NCI-H2081 treated with DMSO at 0.1 percent for 48 hours (cell line): ENCODE measurements around the gene BCL11B.

Experiments
- DNase-seq: peaks from one replicate; lab custom pipeline; 2025; lab: John Stamatoyannopoulos, UW

The BCL11B gene

DNA sequence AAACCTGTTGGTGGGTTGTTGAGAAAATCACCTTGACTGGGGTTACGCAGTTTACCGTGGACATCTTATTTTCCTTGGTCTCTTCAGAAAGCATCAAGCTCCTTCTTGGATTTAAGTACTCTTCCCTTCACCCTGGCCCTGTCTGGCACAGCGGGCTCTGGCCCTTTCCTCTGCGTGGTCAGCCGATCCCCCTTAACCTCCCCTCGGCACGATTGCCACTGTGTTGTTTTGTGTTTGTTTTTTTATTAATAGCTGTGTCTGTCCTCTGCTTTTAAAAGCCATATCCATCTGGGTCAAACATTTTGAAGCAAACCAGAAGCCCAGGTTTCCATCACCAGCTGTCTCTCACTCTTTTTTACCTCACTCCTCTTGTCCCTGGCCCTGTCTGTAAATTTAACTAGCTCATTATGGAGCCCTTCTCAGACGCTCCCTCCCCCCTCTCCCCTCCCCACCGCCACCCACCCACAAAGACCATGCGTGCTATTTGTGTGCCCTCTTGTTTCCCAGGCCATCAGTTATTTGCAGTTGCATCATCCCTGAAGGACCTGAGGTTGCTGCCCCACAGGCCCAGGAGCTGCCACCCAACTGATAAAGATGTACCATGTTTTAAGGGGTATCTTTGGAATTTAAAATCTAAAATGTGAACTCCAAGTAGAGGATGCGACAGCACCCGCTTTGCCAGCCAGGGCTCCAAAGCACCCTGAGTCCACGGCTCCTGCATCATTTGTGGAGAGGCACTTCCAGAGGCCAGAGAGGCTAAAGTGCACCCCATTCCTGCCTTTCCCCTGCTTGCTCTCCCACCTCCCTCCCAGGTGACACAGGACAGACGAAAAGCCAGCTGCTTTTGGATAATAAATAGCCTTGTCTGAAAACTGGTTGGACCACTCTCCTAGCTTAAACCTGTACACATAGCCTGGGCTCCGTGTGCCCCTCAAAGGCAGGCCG lies 3.9 kb downstream of the BCL11B start:
- no peak for DNase-seq

- DNase-seq: no peak
Measured at GRCh38 chr14:99267381-99267780, 4.6 kb downstream of the BCL11B start.

DNA sequence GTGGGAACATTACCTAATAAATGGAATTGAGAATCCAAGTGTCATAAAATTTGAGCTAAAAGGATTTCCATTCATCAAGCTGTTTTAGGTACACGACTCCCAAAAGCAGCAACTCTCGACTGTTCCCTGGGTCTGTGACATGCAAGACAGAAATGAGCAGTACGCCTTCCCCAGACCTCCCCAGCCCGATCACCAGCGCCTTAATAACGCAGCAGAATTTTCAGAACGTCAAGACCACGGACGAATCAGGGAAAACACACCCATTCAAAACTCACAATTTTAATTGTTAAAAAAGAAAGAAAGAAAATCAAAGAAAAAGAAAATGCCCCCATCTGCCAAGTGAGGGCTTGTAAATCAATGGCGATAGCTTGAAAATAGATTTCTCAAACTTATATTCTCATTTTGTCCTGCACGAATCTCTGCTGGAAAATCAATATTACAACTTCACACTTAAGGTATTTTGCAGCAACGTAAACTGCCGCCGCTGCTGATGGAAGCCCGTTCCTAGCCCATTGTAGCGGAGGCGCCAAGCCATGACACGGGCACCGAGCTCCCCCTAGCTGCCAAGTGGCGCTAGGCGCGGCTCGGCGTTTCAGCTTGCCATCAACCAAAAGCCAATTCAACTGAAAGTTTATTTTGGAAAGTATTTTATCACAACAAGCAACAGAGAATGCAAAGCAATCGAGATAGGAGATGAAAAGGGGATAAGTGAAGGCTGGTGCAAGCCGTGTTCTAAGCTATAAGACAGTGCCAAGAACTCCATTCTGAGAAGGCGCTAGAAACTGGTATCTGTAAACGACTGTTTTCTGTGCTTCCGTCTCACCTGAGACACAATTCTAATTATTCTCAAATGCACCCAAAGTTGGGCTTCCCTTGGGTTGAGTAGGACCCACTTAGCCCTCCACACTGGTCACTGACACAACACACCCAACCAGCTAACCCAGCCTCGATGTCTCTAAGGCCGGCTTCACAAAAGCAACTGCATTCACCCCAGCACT lies 5.5 kb downstream of the BCL11B start:
- DNase-seq: no peak

GRCh38 chr14:99265571-99265970 lies 6.4 kb downstream of the BCL11B start:
- DNase-seq: no peak

DNA sequence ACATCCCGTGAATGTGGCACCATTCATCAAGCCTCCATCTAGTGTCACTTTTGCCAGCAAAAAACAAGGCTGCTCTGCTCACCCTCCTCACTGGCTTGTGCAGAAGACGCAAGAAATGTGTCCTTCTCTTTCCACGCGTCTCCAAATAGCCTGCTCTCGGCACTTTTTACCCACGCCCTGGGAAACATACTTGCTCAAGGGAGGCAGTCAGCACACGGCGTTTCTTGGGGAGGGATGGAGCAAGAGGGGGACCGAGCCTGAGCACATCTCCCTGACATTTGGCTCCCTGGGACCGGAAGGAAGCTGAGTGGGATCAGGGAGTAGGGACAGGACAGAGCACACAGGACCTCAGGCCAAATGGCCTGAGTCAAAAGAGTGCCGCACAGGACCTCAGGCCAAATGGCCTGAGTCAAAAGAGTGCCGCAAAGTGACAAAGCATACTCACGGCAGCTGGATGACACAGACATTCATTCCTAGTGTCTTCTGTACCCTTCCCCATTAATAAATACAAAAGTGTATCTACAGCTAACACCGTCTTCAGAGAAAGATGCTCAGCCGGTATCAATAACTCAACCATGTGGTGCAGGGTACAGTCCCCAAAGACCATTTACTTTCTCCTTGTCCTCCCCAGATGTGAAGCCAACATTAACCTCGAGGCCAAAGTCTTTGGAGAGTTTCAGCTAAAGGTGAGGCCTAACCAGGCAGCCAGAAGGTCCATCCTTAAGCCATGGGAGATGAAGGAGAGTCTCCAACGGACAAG lies 7.1 kb downstream of the BCL11B start:
- no peak for DNase-seq

DNA sequence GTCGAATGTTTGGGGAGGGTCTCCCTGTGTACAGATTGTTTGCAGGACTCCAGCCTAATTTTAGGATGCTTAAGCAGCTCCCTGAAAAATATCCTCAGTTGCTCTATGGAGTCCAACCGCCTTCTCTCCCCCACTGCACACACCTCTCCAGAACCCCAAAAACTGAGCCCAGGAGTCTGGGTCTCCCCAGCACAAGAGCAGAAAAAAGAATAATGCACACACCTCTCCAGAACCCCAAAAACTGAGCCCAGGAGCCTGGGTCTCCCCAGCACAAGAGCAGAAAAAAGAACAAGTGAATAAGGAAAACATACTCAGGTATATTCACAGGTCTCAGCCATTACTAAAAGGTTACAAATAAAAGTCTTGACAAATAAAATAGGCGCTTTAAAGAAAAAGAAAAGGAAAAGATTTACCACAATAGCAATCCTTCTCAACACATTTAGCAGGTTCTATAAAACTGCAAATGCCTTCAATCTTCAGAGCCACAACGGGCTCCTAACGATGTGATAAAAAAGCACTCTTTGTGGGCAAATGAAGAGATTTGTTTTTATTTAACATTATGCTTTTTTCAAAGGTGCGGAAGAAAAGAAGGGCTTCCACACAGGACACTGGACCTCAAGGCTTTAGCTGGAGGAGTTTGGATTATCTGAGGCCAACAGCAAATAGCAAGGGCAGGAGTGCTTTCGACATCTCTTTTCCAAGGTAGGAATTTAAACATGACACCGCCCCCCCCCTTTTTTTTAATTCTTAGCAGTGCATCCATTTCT lies 8.2 kb downstream of the BCL11B start:
- no peak for DNase-seq

DNA sequence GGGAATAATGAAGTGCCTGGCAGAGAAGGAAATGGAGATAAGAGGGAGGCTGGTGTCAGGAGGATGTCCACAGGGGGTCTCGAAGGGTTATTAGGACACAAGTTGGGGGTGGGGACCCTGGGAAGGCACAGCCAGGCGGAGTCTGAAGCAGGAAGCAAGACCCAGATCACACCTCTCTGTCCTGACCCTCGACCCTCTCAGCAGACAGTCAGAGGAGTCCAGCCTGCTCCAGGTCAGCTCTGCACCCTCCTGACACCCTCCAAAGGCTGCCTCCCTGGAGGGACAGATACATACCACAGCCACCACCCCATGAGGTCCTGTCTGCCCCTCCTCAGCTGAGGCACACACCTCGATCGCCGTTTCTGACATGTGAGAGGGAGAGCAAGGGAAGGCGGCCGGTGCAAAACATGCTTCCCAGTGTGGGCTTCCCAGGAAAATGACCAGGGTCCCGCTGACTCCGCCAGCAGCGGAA lies 9.0 kb downstream of the BCL11B start:
- no peak for DNase-seq

GRCh38 chr14:99261912-99262787 lies 9.8 kb downstream of the BCL11B start:
- no peak for DNase-seq

DNA sequence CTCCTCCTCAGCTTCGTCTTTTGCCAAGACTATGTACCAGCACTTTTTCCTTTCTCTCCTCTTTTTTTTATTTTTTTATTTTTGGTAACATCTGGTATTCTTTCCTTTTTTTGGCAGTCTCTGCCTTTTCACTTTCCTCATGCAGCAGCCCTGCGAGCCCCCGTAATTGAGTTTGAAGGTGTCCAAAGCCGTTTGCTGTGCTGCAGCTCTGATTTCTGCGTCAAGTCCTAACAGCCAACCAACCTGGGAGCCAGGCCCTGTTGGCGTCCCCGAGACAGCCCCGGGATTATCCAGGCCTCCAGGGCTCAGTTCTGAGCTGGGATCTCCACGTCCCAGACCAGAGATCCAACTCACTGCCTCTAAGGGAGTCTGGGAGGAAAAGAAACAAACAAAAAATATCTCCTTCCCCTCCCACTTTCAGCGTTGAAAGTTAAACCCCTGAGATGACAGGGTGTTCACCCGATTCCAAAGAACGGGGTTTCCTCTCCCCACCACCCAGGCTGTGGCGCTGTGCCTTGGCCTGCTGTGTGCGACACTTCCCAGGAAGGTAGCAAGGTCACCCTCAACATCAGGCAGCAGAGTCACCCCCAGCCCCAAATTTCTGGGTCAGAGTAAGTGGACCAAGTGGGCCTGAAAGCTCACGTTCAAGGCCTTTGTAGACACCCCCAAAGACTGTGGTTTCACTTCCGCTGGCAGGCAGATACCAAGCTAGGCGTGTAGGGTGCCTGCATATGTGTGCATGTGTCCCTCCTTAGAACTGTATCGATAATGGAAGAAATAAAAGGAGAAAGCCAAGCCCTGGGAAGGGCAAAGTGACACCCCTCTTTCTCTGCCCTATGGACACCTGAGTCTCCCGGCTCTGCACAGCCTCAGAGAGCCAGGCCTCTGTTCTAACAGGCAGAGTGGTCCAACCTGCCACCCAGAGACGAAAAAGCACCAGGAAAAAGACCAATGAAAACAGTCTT lies 11.1 kb downstream of the BCL11B start:
- DNase-seq: no peak

DNA sequence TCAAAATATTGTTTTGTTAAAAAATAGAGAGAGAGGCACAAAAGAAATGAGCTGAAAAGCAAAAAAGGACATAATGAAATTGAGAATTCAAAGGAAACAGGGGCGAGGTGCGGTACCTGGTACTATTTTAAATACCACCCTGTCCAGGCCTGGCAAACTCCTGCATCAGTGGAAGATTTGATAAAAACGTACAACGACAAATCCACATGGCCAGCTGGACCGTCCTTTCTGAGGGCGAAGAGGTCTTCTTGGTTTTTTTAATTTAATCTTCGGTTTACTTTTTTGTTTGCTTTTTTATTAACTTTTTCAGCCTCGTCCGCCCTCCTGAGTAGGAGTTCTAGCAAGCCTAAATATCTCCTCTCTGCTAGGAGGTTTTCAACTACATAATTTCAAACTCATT lies 11.9 kb downstream of the BCL11B start:
- DNase-seq: no peak

- no peak for DNase-seq
Measured at GRCh38 chr14:99258876-99259726, 12.9 kb downstream of the BCL11B start.

GRCh38 chr14:99258341-99258861 lies 13.6 kb downstream of the BCL11B start:
- no peak for DNase-seq

DNA sequence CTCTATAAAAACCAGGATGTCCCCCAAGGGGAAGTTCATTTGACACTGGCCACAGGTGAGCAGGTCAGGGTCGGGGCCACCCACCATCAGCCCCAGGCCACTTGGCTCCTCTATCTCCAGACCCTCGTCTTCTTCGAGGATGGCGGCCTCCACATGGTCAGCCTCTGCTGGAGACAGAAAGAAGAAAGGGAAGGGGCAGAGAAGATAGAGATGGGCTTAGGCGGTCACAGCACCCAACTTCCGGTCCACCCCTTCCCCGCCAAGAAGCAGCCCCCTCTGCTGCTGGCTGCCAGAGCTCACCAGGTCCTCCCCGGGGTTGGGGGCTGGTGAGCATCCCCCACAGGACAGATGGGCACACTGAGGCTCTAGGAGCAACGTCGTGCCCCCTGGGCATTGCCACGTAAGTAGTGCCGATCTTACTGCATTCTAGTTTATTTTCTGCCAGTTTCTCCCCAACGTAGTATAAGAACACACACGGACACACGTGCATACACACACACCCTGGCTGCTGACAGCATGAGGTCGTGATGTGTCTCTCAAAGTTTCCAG lies 14.2 kb downstream of the BCL11B start:
- no peak for DNase-seq

- no peak for DNase-seq
Measured at GRCh38 chr14:99257122-99257672, 14.8 kb downstream of the BCL11B start.

DNA sequence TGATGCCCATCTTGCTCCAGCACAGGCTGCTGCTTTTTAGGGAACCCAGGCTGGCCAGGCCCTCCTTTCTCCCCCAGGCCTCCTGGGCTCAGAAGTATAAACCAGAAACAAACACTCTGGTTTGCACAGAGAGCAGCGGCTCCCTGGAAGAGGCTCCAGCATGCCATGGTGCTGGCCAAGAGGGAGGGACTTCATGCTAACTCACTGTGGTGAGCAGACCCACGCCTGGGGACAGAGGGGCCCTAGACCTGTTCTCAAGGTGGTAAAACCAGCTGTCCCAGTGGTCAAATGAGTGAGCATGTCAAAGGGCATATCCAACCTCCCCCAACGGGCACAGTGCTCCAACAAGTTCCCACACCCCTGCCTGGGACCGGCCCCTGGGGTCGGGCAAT lies 15.5 kb downstream of the BCL11B start:
- no peak for DNase-seq

DNA sequence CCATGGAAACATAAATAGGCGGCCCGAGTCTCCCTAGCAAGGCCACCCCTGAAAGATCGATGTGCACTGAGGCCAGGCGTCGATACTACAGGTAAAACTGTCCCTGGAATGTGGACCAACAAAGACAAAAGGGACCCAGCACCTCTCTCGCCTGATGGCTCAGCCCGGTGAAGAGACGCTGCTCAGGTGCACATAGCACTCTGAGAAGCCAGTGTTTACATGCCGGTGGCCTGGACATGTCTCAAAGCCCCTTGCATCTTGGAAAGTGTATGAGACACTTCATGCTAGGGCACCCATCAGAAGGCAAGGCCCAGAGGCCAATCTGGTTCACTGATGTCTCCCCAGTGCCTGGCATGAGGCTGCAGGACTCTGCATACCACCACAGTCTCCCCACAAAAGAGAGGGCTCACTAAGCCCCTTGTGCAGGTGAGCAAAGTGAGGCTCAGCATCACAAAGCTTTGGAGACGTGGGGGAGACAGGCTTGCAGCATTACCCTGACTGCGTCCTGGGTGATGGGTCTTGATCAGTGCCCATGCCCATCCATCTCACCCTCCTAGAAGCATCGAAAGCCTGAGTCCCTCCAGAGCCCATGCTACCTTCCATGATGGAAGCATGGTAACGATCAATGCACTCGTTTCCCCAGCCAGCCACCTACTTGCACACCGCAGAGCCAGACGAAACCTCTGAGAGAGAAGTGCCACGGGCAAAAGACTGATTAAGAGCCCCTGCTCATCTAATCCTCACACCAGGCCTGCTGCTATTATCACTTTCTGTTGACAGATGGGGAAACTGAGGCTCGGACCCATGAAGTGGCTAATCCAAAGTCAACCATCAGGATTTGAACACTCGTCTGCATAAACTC lies 16.1 kb downstream of the BCL11B start:
- DNase-seq: no peak
